Measurements from ENCODE around the gene GINS3. TPM values are rescaled to one million over a fixed set of nuclear protein-coding genes. Genes with fewer than 3 reads are reported as not detected.

The GINS3 gene
- polyA plus RNA-seq, 2 donors, result 8.6 to 9.3 TPM

GRCh38 chr16:58451265-58451689 is 59.0 kb downstream of the GINS3 start:
- Histone ChIP-seq H3K36me3 (ENCODE audit: control insufficient read depth in 2 of 2, insufficient read depth in 2 of 2, low read length in 1 of 2) (no peaks in the 10 kb centered on the region), H3K27ac (ENCODE audit: low read depth in 2 of 2, low read length in 1 of 2) (peak overlapping the region in 1 of 2 donors; percentile 71), H3K4me1 (ENCODE audit: control insufficient read depth in 2 of 2, insufficient read depth in 2 of 2, low read length in 1 of 2) (no peaks in the 10 kb centered on the region), H3K4me3 (ENCODE audit: low read depth in 1 of 2, low read length in 2 of 2) (no peak overlapping the region), H3K27me3 (ENCODE audit: control insufficient read depth in 1 of 2, insufficient read depth in 2 of 2, low read length in 2 of 2) (no peaks in the 10 kb centered on the region), H3K9me3 (ENCODE audit: control insufficient read depth in 2 of 2, insufficient read depth in 1 of 2, low read depth in 1 of 2, low read length in 1 of 2) (no peaks in the 10 kb centered on the region)
- WGBS, 2 donors, result 68 to 72% methylated on average over 3 of the region's 3 CpGs

DNA sequence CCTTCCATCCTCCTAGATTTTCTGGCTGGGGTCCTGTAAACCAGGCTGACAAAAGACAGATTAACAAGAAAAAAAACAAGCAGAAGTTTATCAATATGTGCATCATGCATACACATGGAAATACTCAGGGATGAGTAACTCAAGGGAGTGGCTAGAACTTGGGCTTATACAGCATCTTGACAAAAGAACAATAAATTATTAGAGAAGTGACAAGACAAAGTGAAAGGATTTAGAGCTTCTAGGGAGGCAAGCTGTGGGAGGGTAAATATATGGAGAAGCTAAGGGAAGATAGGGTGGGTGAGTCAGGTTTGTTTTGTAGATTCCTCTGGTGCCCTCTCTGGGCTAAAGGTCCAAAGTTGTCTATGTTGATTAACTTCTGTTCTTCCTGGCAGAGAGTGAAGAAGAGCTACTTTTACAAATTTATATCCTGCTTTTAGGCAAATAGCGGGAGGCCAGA is 59.7 kb downstream of the GINS3 start:
- no peak overlapping the region for H3K27ac ChIP-seq (ENCODE audit: low read depth in 2 of 2, low read length in 1 of 2)
- whole genome bisulfite sequencing, 2 donors, result 77 to 80% methylated on average over 1 of the region's 1 CpG

DNA sequence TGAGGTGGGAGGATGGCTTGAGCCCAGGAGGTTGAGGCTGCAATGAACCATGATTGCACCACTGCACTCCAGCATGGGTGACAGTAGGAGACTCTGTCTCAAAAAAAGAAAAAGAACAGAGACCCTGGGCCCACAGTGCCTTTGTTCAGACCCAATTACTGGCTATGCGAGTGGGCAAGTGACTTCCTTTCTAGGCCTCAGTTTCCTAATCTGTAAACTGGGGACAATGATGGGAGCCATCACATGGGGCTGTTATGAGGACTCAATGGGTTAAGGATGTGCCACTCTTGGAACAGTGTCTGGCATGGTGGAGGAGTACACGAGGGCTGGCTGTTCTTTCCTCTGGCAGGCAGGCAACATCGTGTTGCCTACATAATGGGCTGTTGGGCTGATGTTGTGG is 60.4 kb downstream of the GINS3 start:
- H3K4me1 ChIP-seq (ENCODE audit: control insufficient read depth in 2 of 2, insufficient read depth in 2 of 2, low read length in 1 of 2), result no peaks in the 10 kb centered on the region
- H3K27me3 ChIP-seq (ENCODE audit: control insufficient read depth in 1 of 2, insufficient read depth in 2 of 2, low read length in 2 of 2), result no peaks in the 10 kb centered on the region
- no peaks in the 10 kb centered on the region for H3K36me3 ChIP-seq (ENCODE audit: control insufficient read depth in 2 of 2, insufficient read depth in 2 of 2, low read length in 1 of 2)
- no peak overlapping the region for H3K4me3 ChIP-seq (ENCODE audit: low read depth in 1 of 2, low read length in 2 of 2)
- WGBS, 2 donors, result 87 to 89% methylated on average over 3 of the region's 3 CpGs
- no peaks in the 10 kb centered on the region for H3K9me3 ChIP-seq (ENCODE audit: control insufficient read depth in 2 of 2, insufficient read depth in 1 of 2, low read depth in 1 of 2, low read length in 1 of 2)
- H3K27ac ChIP-seq (ENCODE audit: low read depth in 2 of 2, low read length in 1 of 2), result no peak overlapping the region

More for the DNA sequence above, 59.7 kb downstream of the GINS3 start:
- H3K9me3 ChIP-seq (ENCODE audit: control insufficient read depth in 2 of 2, insufficient read depth in 1 of 2, low read depth in 1 of 2, low read length in 1 of 2), result no peaks in the 10 kb centered on the region
- H3K4me3 ChIP-seq (ENCODE audit: low read depth in 1 of 2, low read length in 2 of 2), result no peak overlapping the region
- H3K27me3 ChIP-seq (ENCODE audit: control insufficient read depth in 1 of 2, insufficient read depth in 2 of 2, low read length in 2 of 2), result no peaks in the 10 kb centered on the region
- no peaks in the 10 kb centered on the region for H3K4me1 ChIP-seq (ENCODE audit: control insufficient read depth in 2 of 2, insufficient read depth in 2 of 2, low read length in 1 of 2)
- H3K36me3 ChIP-seq (ENCODE audit: control insufficient read depth in 2 of 2, insufficient read depth in 2 of 2, low read length in 1 of 2), result no peaks in the 10 kb centered on the region

DNA sequence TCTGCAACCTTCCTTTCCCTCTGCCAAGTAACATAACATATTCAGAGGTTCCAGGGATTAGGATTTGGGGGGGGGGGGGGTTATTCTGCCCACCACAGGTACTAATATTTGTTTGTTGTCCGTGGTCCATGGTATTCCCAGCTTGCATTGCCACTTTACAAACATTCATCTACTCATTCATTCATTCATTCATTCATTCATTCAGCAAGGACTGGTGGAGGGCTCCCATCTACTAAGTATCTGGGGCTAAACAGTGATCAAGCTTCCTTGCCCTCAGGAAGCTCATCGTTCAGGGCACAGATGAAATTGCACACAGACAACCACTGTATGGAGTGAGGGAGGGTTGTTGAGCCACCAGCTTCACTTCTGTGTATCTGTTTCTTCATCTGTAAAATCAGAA is 61.9 kb downstream of the GINS3 start:
- H3K27ac ChIP-seq (ENCODE audit: low read depth in 2 of 2, low read length in 1 of 2), result no peak overlapping the region
- WGBS, 2 donors, result 79 to 85% methylated on average over 2 of the region's 2 CpGs
- no peaks in the 10 kb centered on the region for H3K4me1 ChIP-seq (ENCODE audit: control insufficient read depth in 2 of 2, insufficient read depth in 2 of 2, low read length in 1 of 2)
- no peaks in the 10 kb centered on the region for H3K27me3 ChIP-seq (ENCODE audit: control insufficient read depth in 1 of 2, insufficient read depth in 2 of 2, low read length in 2 of 2)
- no peak overlapping the region for H3K4me3 ChIP-seq (ENCODE audit: low read depth in 1 of 2, low read length in 2 of 2)
- no peaks in the 10 kb centered on the region for H3K36me3 ChIP-seq (ENCODE audit: control insufficient read depth in 2 of 2, insufficient read depth in 2 of 2, low read length in 1 of 2)
- no peaks in the 10 kb centered on the region for H3K9me3 ChIP-seq (ENCODE audit: control insufficient read depth in 2 of 2, insufficient read depth in 1 of 2, low read depth in 1 of 2, low read length in 1 of 2)

DNA sequence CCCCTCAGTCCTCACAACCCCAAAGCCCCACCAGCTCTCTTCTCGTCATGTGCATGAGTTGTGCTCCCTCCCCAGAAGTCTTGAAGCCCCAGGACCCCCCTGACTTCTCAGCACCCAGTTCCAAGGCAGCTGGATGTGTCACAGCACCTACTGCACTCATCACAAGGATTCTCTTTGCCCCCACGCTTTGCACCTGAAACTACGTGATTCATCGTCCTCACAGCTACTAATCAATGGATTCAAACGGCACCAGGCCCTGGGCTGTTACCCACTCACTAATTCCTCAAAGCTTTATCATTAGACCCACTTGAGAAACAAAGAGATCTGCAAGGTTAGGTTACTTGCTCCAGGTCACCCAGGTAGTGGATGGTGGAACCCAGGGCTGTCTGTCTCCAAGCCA is 62.6 kb downstream of the GINS3 start:
- H3K27me3 ChIP-seq (ENCODE audit: control insufficient read depth in 1 of 2, insufficient read depth in 2 of 2, low read length in 2 of 2), result no peaks in the 10 kb centered on the region
- no peak overlapping the region for H3K27ac ChIP-seq (ENCODE audit: low read depth in 2 of 2, low read length in 1 of 2)
- no peaks in the 10 kb centered on the region for H3K36me3 ChIP-seq (ENCODE audit: control insufficient read depth in 2 of 2, insufficient read depth in 2 of 2, low read length in 1 of 2)
- H3K4me3 ChIP-seq (ENCODE audit: low read depth in 1 of 2, low read length in 2 of 2), result no peak overlapping the region
- no peaks in the 10 kb centered on the region for H3K4me1 ChIP-seq (ENCODE audit: control insufficient read depth in 2 of 2, insufficient read depth in 2 of 2, low read length in 1 of 2)
- no peaks in the 10 kb centered on the region for H3K9me3 ChIP-seq (ENCODE audit: control insufficient read depth in 2 of 2, insufficient read depth in 1 of 2, low read depth in 1 of 2, low read length in 1 of 2)
- WGBS, 2 donors, result 84 to 86% methylated on average over 5 of the region's 5 CpGs

Other genes starting within 250 kb of the GINS3 start
- 10 to 100 TPM; 15.4 to 19.6 TPM for gene CSNK2A2, start 194.4 kb upstream of the GINS3 start, polyA plus RNA-seq
- gene PRSS54, start 97.4 kb upstream of the GINS3 start, polyA plus RNA-seq, result not detected
- gene NDRG4, start 107.7 kb downstream of the GINS3 start, polyA plus RNA-seq, result 10 to 100 TPM; 12.0 to 26.9 TPM
- gene SETD6, start 123.0 kb downstream of the GINS3 start, polyA plus RNA-seq, result 10 to 100 TPM; 15.5 to 17.3 TPM
- gene CNOT1, start 237.4 kb downstream of the GINS3 start, polyA plus RNA-seq, result 100 to 1,000 TPM in 1 of 2 donors, 10 to 100 TPM in 1; 53.7 to 105 TPM

Data from esophagus (tissue), 2 donors.